Cardiac muscle cell (in vitro differentiated cells and primary cell): ENCODE results near the gene ATAD2B. TPM values are rescaled to one million over a fixed set of nuclear protein-coding genes. Genes with fewer than 3 reads are reported as not detected.

ENCODE experiments used
- DNase-seq, 2 donors: peaks; one replicate each; pipeline versions ENCODE4 v3.0.0 to v3.0.0-alpha.2; 2010 to 2017; ENCODE audit warnings: low read depth in 1 of 2, low spot score in 1 of 2
- H3K27ac ChIP-seq: fragments of 200-600 bp; sonication (generic); 2 replicates; pipeline ENCODE4 v1.5.1; 2016
- H3K27me3 ChIP-seq: fragments of 200-600 bp; sonication (generic); 2 replicates; pipeline ENCODE4 v1.6.0; 2016; ENCODE audit warnings: control low read depth
- H3K36me3 ChIP-seq: fragments of 200-600 bp; sonication (generic); 2 replicates; pipeline ENCODE4 v1.5.1; 2016; ENCODE audit warnings: control low read depth
- H3K4me1 ChIP-seq: fragments of 200-600 bp; sonication (generic); 2 replicates; pipeline ENCODE4 v1.8.1; 2017; ENCODE audit warnings: low read depth, mild to moderate bottlenecking, mixed run types
- H3K4me3 ChIP-seq: fragments of 200-600 bp; sonication (generic); 2 replicates; pipeline ENCODE4 v1.5.1; 2016; ENCODE audit warnings: mild to moderate bottlenecking
- H3K9me3 ChIP-seq: fragments of 200-600 bp; sonication (generic); 2 replicates; pipeline ENCODE4 v1.5.1; 2017; ENCODE audit warnings: low read depth, mild to moderate bottlenecking, control low read depth
- CTCF ChIP-seq: IDR thresholded peaks from 2 replicates; pipeline ENCODE4 v1.5.1; 2012; ENCODE audit warnings: low read depth, mild to moderate bottlenecking, low read length
- polyA plus RNA-seq: library from polyadenylated mRNA; unstranded; fragments of >200 nt; fragmentation: Nextera tagmentation; extraction: Ambion mirVana; gene quantifications from 2 replicates; pipeline ENCODE4 v1.2.1, GENCODE V29; 2016
- total RNA-seq: library from RNA; depleted of rRNA; stranded (reverse); fragments of >200 nt; gene quantifications from 2 replicates; pipeline ENCODE4 v1.2.3, GENCODE V29; 2016

The ATAD2B gene
- total and polyA plus RNA-seq, 2 experiments from 2014 or later = 10.7 to 17.2 TPM

- H3K9me3 ChIP-seq = no peaks in the 10 kb centered on the region
- H3K27ac ChIP-seq = peak within 1 kb of the TSS; percentile 98
- H3K4me3 ChIP-seq = peak within 1 kb of the TSS; percentile 73
- peaks cover 3% of the 10 kb centered on the region for H3K4me1 ChIP-seq
- no peaks in the 10 kb centered on the region for H3K36me3 ChIP-seq
- DNase-seq = peak; percentile 88 to 91
- no peak for TF ChIP-seq CTCF
- no peaks in the 10 kb centered on the region for H3K27me3 ChIP-seq
Observed at GRCh38 chr2:23939987-23940717, 13.2 kb upstream of the ATAD2B start, which contains the start of gene UBXN2A. UBXN2A (plus strand) TSS chr2:23940463; CDS start chr2:23958315, 17,852 bp downstream.

- no peaks in the 10 kb centered on the region for H3K36me3 ChIP-seq
- no peak for TF ChIP-seq CTCF
- no peak overlapping the region for H3K4me3 ChIP-seq
- no peak for DNase-seq
- no peaks in the 10 kb centered on the region for H3K4me1 ChIP-seq
- H3K27ac ChIP-seq = no peak overlapping the region
- H3K27me3 ChIP-seq = no peaks in the 10 kb centered on the region
- H3K9me3 ChIP-seq = no peaks in the 10 kb centered on the region
Observed at GRCh38 chr2:23934259-23934658, 7.3 kb upstream of the ATAD2B start.

- TF ChIP-seq CTCF = no peak
Observed at GRCh38 chr2:23926290-23926749, 603 bp downstream of the ATAD2B start.

GRCh38 chr2:23925702-23926289, 1.1 kb downstream of the ATAD2B start:
- peak overlapping the region; percentile 82 for H3K4me3 ChIP-seq
- no peaks in the 10 kb centered on the region for H3K27me3 ChIP-seq
- no peak for TF ChIP-seq CTCF
- peaks cover 21% of the 10 kb centered on the region for H3K4me1 ChIP-seq
- no peaks in the 10 kb centered on the region for H3K36me3 ChIP-seq
- DNase-seq = peak; percentile 53 to 67
- no peaks in the 10 kb centered on the region for H3K9me3 ChIP-seq
- peak overlapping the region; percentile 98 for H3K27ac ChIP-seq

More at GRCh38 chr2:23926290-23926749, 603 bp downstream of the ATAD2B start:
- peak in 1 of 2 donors; percentile 61 for DNase-seq
- Histone ChIP-seq H3K4me1 (peaks cover 18% of the 10 kb centered on the region), H3K9me3 (no peaks in the 10 kb centered on the region), H3K27me3 (no peaks in the 10 kb centered on the region), H3K36me3 (no peaks in the 10 kb centered on the region), H3K4me3 (peak overlapping the region; percentile 82), H3K27ac (peak overlapping the region; percentile 98)

- peak overlapping the region; percentile 82 for H3K4me3 ChIP-seq
- no peak for TF ChIP-seq CTCF
- H3K27ac ChIP-seq = peak overlapping the region; percentile 98
- no peaks in the 10 kb centered on the region for H3K36me3 ChIP-seq
- no peaks in the 10 kb centered on the region for H3K9me3 ChIP-seq
- no peaks in the 10 kb centered on the region for H3K27me3 ChIP-seq
- H3K4me1 ChIP-seq = peaks cover 21% of the 10 kb centered on the region
- DNase-seq = no peak
Observed at GRCh38 chr2:23924589-23925359, 2.1 kb downstream of the ATAD2B start.
